CD8-positive, alpha-beta memory T cell (primary cell): ENCODE results near the gene TBX10. TPM values are rescaled to one million over a fixed set of nuclear protein-coding genes. Genes with fewer than 3 reads are reported as not detected.
"Not testable (repeated sequence)": the region's sequence is repeated elsewhere in the genome, so short reads cannot be mapped to it uniquely, and the experiment has no call there.

Source experiments
- CTCF ChIA-PET: fragments of 350-600 bp; sonication (Branson Sonifier 250); formaldehyde crosslinking; loops from one replicate; lab custom pipeline; 2021; ENCODE audit warnings: antibody characterized with exemption; lab: Charles Lee
- POLR2A ChIA-PET: fragments of 350-600 bp; sonication (Branson Sonifier 250); formaldehyde crosslinking; loops from one replicate; lab custom pipeline; 2021; ENCODE audit warnings: antibody characterized with exemption; lab: Charles Lee
- DNase-seq, 5 donors: peaks; one replicate each; pipeline versions ENCODE4 v3.0.0 to v3.0.0-alpha.2; 2020 to 2022; ENCODE audit warnings: mixed read lengths in 1 of 5
- H3K27ac ChIP-seq: one replicate; pipeline ENCODE4 v1.7.0; 2013; ENCODE audit warnings: low read depth, mild to moderate bottlenecking, low read length, moderate library complexity
- H3K27me3 ChIP-seq: 2 replicates; pipeline ENCODE4 v1.7.0; 2013; ENCODE audit warnings: low read length, mild to moderate bottlenecking; ENCODE audit not compliant: insufficient read depth, poor library complexity, severe bottlenecking
- H3K36me3 ChIP-seq: 2 replicates; pipeline ENCODE4 v1.7.0; 2013; ENCODE audit warnings: mild to moderate bottlenecking, low read length, moderate library complexity; ENCODE audit not compliant: insufficient read depth
- H3K4me1 ChIP-seq: 2 replicates; pipeline ENCODE4 v1.7.0; 2013; ENCODE audit warnings: mild to moderate bottlenecking, low read length, moderate library complexity; ENCODE audit not compliant: insufficient read depth
- H3K4me3 ChIP-seq: 2 replicates; pipeline ENCODE4 v1.7.0; 2013; ENCODE audit warnings: mild to moderate bottlenecking, low read length
- H3K9me3 ChIP-seq: 2 replicates; pipeline ENCODE4 v1.7.0; 2013; ENCODE audit warnings: mild to moderate bottlenecking, low read length
- H3K27ac Mint-ChIP-seq, 8 donors: one replicate each; pipeline ENCODE4 v1.8.0; 2020 to 2021; ENCODE audit warnings: mixed read lengths in 8 of 8, mild to moderate bottlenecking in 6 of 8, inconsistent platforms in 3 of 8, moderate library complexity in 3 of 8
- H3K27me3 Mint-ChIP-seq, 2 donors: one replicate each; pipeline ENCODE4 v1.8.0; 2020 to 2021; ENCODE audit warnings: mixed read lengths in 2 of 2, mild to moderate bottlenecking in 1 of 2, moderate library complexity in 1 of 2
- H3K36me3 Mint-ChIP-seq, 3 donors: one replicate each; pipeline ENCODE4 v1.8.0; 2020 to 2021; ENCODE audit warnings: mixed read lengths in 3 of 3, inconsistent platforms in 1 of 3, mild to moderate bottlenecking in 1 of 3
- H3K4me1 Mint-ChIP-seq, 3 donors: one replicate each; pipeline ENCODE4 v1.8.0; 2020 to 2021; ENCODE audit warnings: mixed read lengths in 3 of 3, inconsistent platforms in 1 of 3, mild to moderate bottlenecking in 1 of 3
- H3K4me3 Mint-ChIP-seq, 7 donors: one replicate each; pipeline ENCODE4 v1.8.0; 2020 to 2021; ENCODE audit warnings: mixed read lengths in 7 of 7, mild to moderate bottlenecking in 6 of 7, moderate library complexity in 4 of 7, inconsistent platforms in 2 of 7
- H3K9me3 Mint-ChIP-seq, 5 donors: one replicate each; pipeline ENCODE4 v1.8.0; 2020 to 2022; ENCODE audit warnings: mixed read lengths in 5 of 5, mild to moderate bottlenecking in 3 of 5, moderate library complexity in 2 of 5, inconsistent platforms in 1 of 5
- polyA plus RNA-seq: library from polyadenylated mRNA; unstranded; fragments of 300-500 nt; fragmentation: Illumina TruSeq; gene quantifications from one replicate; pipeline ENCODE4 v1.2.3, GENCODE V29; 2021
- total RNA-seq, 2 experiments: library from RNA; stranded (reverse); gene quantifications; one replicate each; pipeline ENCODE4 v1.2.3, GENCODE V29; 2021

The TBX10 gene
- total RNA-seq (not detected), polyA plus RNA-seq (not detected)

DNA sequence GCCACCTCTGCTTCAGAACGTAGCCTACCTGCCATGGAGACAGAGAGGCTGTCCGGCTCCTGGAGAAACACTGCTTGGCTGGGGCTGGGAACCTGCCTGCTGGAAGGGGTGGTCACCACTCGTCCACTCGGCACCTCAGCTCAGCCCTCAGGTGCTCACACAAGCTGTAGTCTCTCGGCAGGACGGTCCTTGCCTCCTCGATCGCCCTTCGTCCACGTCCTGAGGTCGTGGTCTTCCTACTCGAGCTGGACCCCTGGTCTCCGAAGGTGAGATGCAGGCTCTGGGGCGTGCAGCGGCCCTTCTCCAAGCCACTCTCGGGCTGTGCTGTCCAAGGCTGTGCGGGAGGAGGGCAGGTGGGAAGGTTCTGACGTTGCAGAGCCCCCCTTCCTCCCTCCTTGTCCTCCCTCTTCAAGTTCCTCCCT lies at the start of gene TBX10:
TBX10 (minus strand) TSS at position 326 of the 422 bp plus-strand sequence; CDS start at position 35, 291 bp downstream.
- ChIA-PET POLR2A (no interaction called here), CTCF (interaction anchor here (1.5 to 2.5 kb wide), 3 partner anchors 9 to 20 kb away, joined by 6 to 11 read pairs (median 6); partner anchors contain the start of gene NUDT8)
- peaks cover 0 to 6% (median 0%) of the 10 kb centered on the region in 3 donors for H3K4me1 Mint-ChIP-seq
- Histone ChIP-seq H3K36me3 (no peaks in the 10 kb centered on the region), H3K27me3 (no peaks in the 10 kb centered on the region), H3K27ac (no peak within 1 kb of the TSS), H3K4me1 (no peaks in the 10 kb centered on the region), H3K9me3 (no peaks in the 10 kb centered on the region), H3K4me3 (no peak within 1 kb of the TSS)
- H3K9me3 Mint-ChIP-seq: no peaks in the 10 kb centered on the region
- DNase-seq: no peak
- peak within 1 kb of the TSS in 1 of 8 donors; percentile 82 for H3K27ac Mint-ChIP-seq
- no peak within 1 kb of the TSS for H3K4me3 Mint-ChIP-seq
- H3K27me3 Mint-ChIP-seq: no peaks in the 10 kb centered on the region
- no peaks in the 10 kb centered on the region for H3K36me3 Mint-ChIP-seq

- Mint-ChIP-seq H3K9me3 (no peaks in the 10 kb centered on the region), H3K36me3 (no peaks in the 10 kb centered on the region), H3K4me3 (no peak overlapping the region), H3K4me1 (no peaks in the 10 kb centered on the region), H3K27ac (no peak overlapping the region), H3K27me3 (peaks cover 10 to 33% of the 10 kb centered on the region in 2 donors)
- CTCF ChIA-PET: no interaction called here
- POLR2A ChIA-PET: no interaction called here
- Histone ChIP-seq H3K9me3 (no peaks in the 10 kb centered on the region), H3K4me1 (no peaks in the 10 kb centered on the region), H3K36me3 (no peaks in the 10 kb centered on the region), H3K27me3 (peaks cover 4% of the 10 kb centered on the region), H3K4me3 (no peak overlapping the region), H3K27ac (no peak overlapping the region)
- no peak for DNase-seq
Observed at GRCh38 chr11:67689178-67689577, 49.6 kb upstream of the TBX10 start.

- POLR2A ChIA-PET: no interaction called here
- Mint-ChIP-seq H3K27me3 (peaks cover 10 to 33% of the 10 kb centered on the region in 2 donors), H3K9me3 (no peaks in the 10 kb centered on the region), H3K4me1 (no peaks in the 10 kb centered on the region), H3K4me3 (no peak overlapping the region), H3K27ac (no peak overlapping the region), H3K36me3 (no peaks in the 10 kb centered on the region)
- Histone ChIP-seq H3K27me3 (peaks cover 4% of the 10 kb centered on the region), H3K9me3 (no peaks in the 10 kb centered on the region), H3K4me1 (no peaks in the 10 kb centered on the region), H3K27ac (no peak overlapping the region), H3K4me3 (no peak overlapping the region), H3K36me3 (no peaks in the 10 kb centered on the region)
- no peak for DNase-seq
- CTCF ChIA-PET: no interaction called here
Observed at GRCh38 chr11:67687986-67688385, 48.4 kb upstream of the TBX10 start.

DNA sequence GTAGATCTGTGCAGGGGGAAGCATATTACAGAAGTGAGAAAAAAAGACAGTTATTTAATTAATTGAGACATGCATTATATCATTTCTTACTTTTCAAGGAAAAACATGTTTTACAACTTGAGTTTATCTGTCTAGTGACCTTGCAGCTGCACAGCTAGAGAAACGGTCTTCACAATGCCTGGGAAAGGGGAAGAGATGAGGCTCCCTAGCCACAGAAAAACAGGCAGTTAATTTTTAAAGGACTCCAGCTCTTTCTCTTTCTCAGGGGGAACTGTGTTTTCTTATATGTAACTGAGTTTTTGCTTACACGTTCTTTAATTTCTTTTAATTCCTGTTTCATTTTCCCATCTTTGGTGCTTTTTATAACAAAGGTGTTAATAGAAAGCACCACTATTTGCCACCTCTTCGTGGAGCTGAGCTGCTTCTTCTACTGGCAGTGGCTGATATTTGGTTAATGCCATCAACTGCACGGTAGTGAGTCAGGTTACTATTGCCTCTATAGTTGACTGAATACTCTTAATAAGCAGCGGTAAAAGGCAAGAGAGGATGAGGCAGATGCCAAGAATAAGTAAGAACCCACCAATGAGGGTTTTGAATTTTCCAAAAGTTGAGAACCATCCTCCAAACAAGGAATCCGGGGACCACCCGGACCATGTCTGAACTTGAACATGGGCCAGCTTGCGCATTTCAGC lies 46.2 kb upstream of the TBX10 start:
- H3K36me3 ChIP-seq, H3K9me3 Mint-ChIP-seq, H3K9me3 ChIP-seq, H3K4me3 ChIP-seq, H3K4me1 ChIP-seq, H3K4me1 Mint-ChIP-seq, H3K36me3 Mint-ChIP-seq, H3K27me3 ChIP-seq, H3K27ac ChIP-seq, DNase-seq, POLR2A ChIA-PET, H3K4me3 Mint-ChIP-seq: not testable (repeated sequence)
- CTCF ChIA-PET: interaction anchor here (0.7 kb wide), 1 partner anchor 27 kb away, joined by 3 read pairs; no protein-coding TSS in a partner anchor
- peaks cover 10 to 28% of the 10 kb centered on the region in 2 donors for H3K27me3 Mint-ChIP-seq
- H3K27ac Mint-ChIP-seq: peak overlapping the region in 2 of 8 donors; percentile 27 to 57

GRCh38 chr11:67682126-67683034 lies 42.8 kb upstream of the TBX10 start:
- CTCF ChIA-PET, H3K36me3 Mint-ChIP-seq, H3K27ac Mint-ChIP-seq, H3K27me3 Mint-ChIP-seq, H3K4me3 Mint-ChIP-seq, H3K9me3 Mint-ChIP-seq, H3K4me1 ChIP-seq, H3K27ac ChIP-seq, H3K4me3 ChIP-seq, H3K4me1 Mint-ChIP-seq, H3K27me3 ChIP-seq, POLR2A ChIA-PET, H3K36me3 ChIP-seq, H3K9me3 ChIP-seq, DNase-seq: not testable (repeated sequence)

DNA sequence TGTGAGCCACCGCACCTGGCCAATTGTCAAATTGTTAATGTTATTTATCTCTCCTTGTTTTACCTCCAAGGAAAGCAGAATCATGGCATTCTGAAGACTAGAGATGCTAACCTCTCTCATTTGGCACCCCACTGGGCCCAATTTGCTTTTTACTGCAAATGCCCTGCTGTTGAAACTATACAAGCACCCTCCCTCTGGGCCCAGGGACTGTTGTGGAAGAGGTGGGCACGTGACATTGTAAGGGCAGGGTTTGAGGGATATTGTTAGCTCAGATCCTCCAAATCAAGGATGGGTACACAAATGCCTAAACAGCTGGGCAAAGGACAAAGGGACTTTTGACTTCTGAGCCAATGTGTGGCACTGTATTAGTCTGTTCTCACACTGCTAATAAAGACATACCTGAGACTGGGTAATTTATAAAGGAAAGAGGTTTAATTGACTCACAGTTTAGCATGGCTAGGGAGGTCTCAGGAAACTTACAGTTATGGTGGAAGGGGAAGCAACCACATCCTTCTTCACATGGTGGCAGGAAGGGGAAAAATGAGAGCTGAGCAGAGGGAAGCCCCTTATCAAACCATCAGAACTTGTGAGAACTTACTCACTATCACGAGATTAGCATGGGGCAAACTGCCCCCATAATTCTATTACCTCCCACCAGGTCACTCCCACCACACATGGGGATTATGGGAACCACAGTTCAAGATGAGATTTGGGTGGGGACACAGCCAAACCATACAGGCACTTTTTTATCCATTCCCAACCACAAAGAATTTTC lies 41.3 kb upstream of the TBX10 start:
- POLR2A ChIA-PET: no interaction called here

DNA sequence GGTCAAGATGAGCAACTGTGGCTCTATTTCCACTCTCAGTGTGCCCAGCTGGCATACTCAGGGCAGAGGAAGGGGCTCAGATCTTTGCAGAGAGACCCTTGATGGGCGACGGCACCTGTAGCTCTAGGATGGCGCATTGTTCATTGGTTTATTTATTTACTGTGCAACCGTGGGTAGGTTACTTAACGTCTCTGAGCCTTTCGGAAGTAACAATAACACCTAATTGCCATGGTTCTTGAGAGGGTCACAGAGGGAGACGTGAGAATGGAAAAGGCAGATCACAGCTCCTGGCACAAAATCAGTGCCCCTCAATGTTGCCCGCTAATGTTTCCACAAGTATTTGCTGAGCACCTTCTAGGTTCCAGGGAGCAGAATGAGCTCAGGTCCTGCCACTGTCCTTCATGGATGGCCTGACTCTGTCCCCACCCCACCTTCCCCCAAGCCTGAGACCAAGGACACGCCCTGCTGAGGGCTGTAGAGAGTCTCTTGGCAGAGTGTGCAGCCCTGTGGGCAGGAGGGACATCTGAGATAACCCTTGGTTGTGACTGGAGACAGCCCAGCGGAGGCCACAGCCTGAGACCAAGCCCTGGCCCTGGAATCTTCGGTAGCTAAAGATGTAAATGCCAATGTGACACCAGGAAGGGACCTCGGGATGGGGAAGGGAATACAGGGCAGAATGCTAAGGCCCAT lies 35.6 kb upstream of the TBX10 start:
- no peak overlapping the region for H3K27ac Mint-ChIP-seq
- H3K4me3 ChIP-seq: no peak overlapping the region
- no peaks in the 10 kb centered on the region for H3K36me3 ChIP-seq
- peaks cover 16 to 27% of the 10 kb centered on the region in 2 donors for H3K27me3 Mint-ChIP-seq
- H3K9me3 Mint-ChIP-seq: no peaks in the 10 kb centered on the region
- H3K36me3 Mint-ChIP-seq: no peaks in the 10 kb centered on the region
- no peak overlapping the region for H3K4me3 Mint-ChIP-seq
- no peaks in the 10 kb centered on the region for H3K4me1 Mint-ChIP-seq
- POLR2A ChIA-PET: no interaction called here
- CTCF ChIA-PET: interaction anchor here (1.1 kb wide), 1 partner anchor 9 kb away, joined by 3 read pairs; no protein-coding TSS in a partner anchor
- peaks cover 9% of the 10 kb centered on the region for H3K27me3 ChIP-seq
- H3K27ac ChIP-seq: no peak overlapping the region
- H3K4me1 ChIP-seq: no peaks in the 10 kb centered on the region
- H3K9me3 ChIP-seq: no peaks in the 10 kb centered on the region
- DNase-seq: no peak

More for the DNA sequence above, 41.3 kb upstream of the TBX10 start:
- Mint-ChIP-seq H3K27ac (no peak overlapping the region), H3K4me1 (no peaks in the 10 kb centered on the region), H3K36me3 (no peaks in the 10 kb centered on the region), H3K27me3 (peaks cover 4% of the 10 kb centered on the region in 2 donors), H3K9me3 (no peaks in the 10 kb centered on the region), H3K4me3 (no peak overlapping the region)
- Histone ChIP-seq H3K27me3 (no peaks in the 10 kb centered on the region), H3K9me3 (no peaks in the 10 kb centered on the region), H3K36me3 (no peaks in the 10 kb centered on the region), H3K4me3 (no peak overlapping the region), H3K4me1 (no peaks in the 10 kb centered on the region), H3K27ac (no peak overlapping the region)
- CTCF ChIA-PET: no interaction called here
- no peak for DNase-seq
